ENCODE data around the gene PPP1R13L.

PPP1R13L gene

GRCh38 chr19:45404557-45405434, at the start of gene PPP1R13L:
PPP1R13L (minus strand) TSS chr19:45405069; CDS start chr19:45398318, 6,751 bp downstream.
- Histone ChIP-seq H3K9me3 (ENCODE audit: insufficient read depth, low read length) (no peaks in the 10 kb centered on the region), H3K4me1 (ENCODE audit: low read length) (peaks cover 33% of the 10 kb centered on the region), H3K36me3 (replicated peaks; ENCODE audit: low read depth, low read length) (peaks cover 6% of the 10 kb centered on the region), H4K20me1 (ENCODE audit: insufficient read depth, low read length) (no peaks in the 10 kb centered on the region), H2AFZ (ENCODE audit: low read depth, low read length) (peak within 1 kb of the TSS; percentile 88), H3K27me3 (ENCODE audit: low read depth, low read length) (peaks cover 22% of the 10 kb centered on the region), H3K79me2 (ENCODE audit: low read length) (peaks cover 28% of the 10 kb centered on the region), H3K27ac (ENCODE audit: low read length) (peak within 1 kb of the TSS; percentile 74), H3K4me3 (ENCODE audit: low read length) (peak within 1 kb of the TSS; percentile 80), H3K4me2 (ENCODE audit: low read length) (peak within 1 kb of the TSS; percentile 92), H3K9ac (ENCODE audit: low read length) (peak within 1 kb of the TSS; percentile 88)
- TF ChIP-seq EZH2phosphoT487 (IDR thresholded peaks at IDR 0.05; ENCODE audit: low read depth) (no peak), CTCF (IDR thresholded peaks at IDR 0.05; ENCODE audit: low read depth, low read length) (no peak)

GRCh38 chr19:45451850-45452387, 47.0 kb upstream of the PPP1R13L start:
- Histone ChIP-seq H3K27ac (ENCODE audit: low read length) (no peak overlapping the region), H2AFZ (ENCODE audit: low read depth, low read length) (no peak overlapping the region), H3K4me3 (ENCODE audit: low read length) (peak overlapping the region; percentile 79)

GRCh38 chr19:45451131-45451849, 46.4 kb upstream of the PPP1R13L start:
- TF ChIP-seq EZH2phosphoT487 (IDR thresholded peaks at IDR 0.05; ENCODE audit: low read depth) (no peak), CTCF (IDR thresholded peaks at IDR 0.05; ENCODE audit: low read depth, low read length) (no peak)
- Histone ChIP-seq H3K9ac (ENCODE audit: low read length) (peak overlapping the region; percentile 45), H3K36me3 (replicated peaks; ENCODE audit: low read depth, low read length) (no peaks in the 10 kb centered on the region), H3K4me2 (ENCODE audit: low read length) (peak overlapping the region; percentile 84), H3K4me1 (ENCODE audit: low read length) (peaks cover 37% of the 10 kb centered on the region), H4K20me1 (ENCODE audit: insufficient read depth, low read length) (no peaks in the 10 kb centered on the region), H3K79me2 (ENCODE audit: low read length) (no peaks in the 10 kb centered on the region), H2AFZ (ENCODE audit: low read depth, low read length) (peak overlapping the region; percentile 66), H3K9me3 (ENCODE audit: insufficient read depth, low read length) (no peaks in the 10 kb centered on the region), H3K27ac (ENCODE audit: low read length) (no peak overlapping the region), H3K4me3 (ENCODE audit: low read length) (peak overlapping the region; percentile 79), H3K27me3 (ENCODE audit: low read depth, low read length) (peaks cover 16% of the 10 kb centered on the region)

More at GRCh38 chr19:45451850-45452387, 47.0 kb upstream of the PPP1R13L start:
- H3K36me3 ChIP-seq (replicated peaks; ENCODE audit: low read depth, low read length), result no peaks in the 10 kb centered on the region
- peak overlapping the region; percentile 84 for H3K4me2 ChIP-seq (ENCODE audit: low read length)
- H3K27me3 ChIP-seq (ENCODE audit: low read depth, low read length), result peaks cover 16% of the 10 kb centered on the region
- TF ChIP-seq EZH2phosphoT487 (IDR thresholded peaks at IDR 0.05; ENCODE audit: low read depth), result no peak
- TF ChIP-seq CTCF (IDR thresholded peaks at IDR 0.05; ENCODE audit: low read depth, low read length), result no peak
- no peaks in the 10 kb centered on the region for H4K20me1 ChIP-seq (ENCODE audit: insufficient read depth, low read length)
- peaks cover 39% of the 10 kb centered on the region for H3K4me1 ChIP-seq (ENCODE audit: low read length)
- H3K9me3 ChIP-seq (ENCODE audit: insufficient read depth, low read length), result no peaks in the 10 kb centered on the region
- H3K79me2 ChIP-seq (ENCODE audit: low read length), result no peaks in the 10 kb centered on the region
- no peak overlapping the region for H3K9ac ChIP-seq (ENCODE audit: low read length)

GRCh38 chr19:45450012-45450333, 45.1 kb upstream of the PPP1R13L start:
- no peak for TF ChIP-seq EZH2phosphoT487 (IDR thresholded peaks at IDR 0.05; ENCODE audit: low read depth)
- no peak for TF ChIP-seq CTCF (IDR thresholded peaks at IDR 0.05; ENCODE audit: low read depth, low read length)
- H3K9me3 ChIP-seq (ENCODE audit: insufficient read depth, low read length), result no peaks in the 10 kb centered on the region
- H2AFZ ChIP-seq (ENCODE audit: low read depth, low read length), result peak overlapping the region; percentile 24
- H3K4me2 ChIP-seq (ENCODE audit: low read length), result peak overlapping the region; percentile 71
- H3K4me3 ChIP-seq (ENCODE audit: low read length), result peak overlapping the region; percentile 79
- no peaks in the 10 kb centered on the region for H3K79me2 ChIP-seq (ENCODE audit: low read length)
- no peaks in the 10 kb centered on the region for H3K36me3 ChIP-seq (replicated peaks; ENCODE audit: low read depth, low read length)
- peak overlapping the region; percentile 64 for H3K9ac ChIP-seq (ENCODE audit: low read length)
- H3K4me1 ChIP-seq (ENCODE audit: low read length), result peaks cover 26% of the 10 kb centered on the region
- peaks cover 16% of the 10 kb centered on the region for H3K27me3 ChIP-seq (ENCODE audit: low read depth, low read length)
- peak overlapping the region; percentile 4; the same call in 1 of the 2 replicates for H3K27ac ChIP-seq (ENCODE audit: low read length)
- no peaks in the 10 kb centered on the region for H4K20me1 ChIP-seq (ENCODE audit: insufficient read depth, low read length)
